Endothelial cell of umbilical vein (primary cell): ENCODE measurements around the gene CHURC1.

Source experiments
- CTCF ChIP-seq, 2 donors: IDR thresholded peaks; 1 replicate in 1 of 2; 2 replicates in 1 of 2; pipeline ENCODE4 v1.5.1; 2011; ENCODE audit warnings: low read length in 2 of 2, mild to moderate bottlenecking in 2 of 2, moderate library complexity in 2 of 2, control low read depth in 1 of 2, inconsistent platforms in 1 of 2, low read depth in 1 of 2; ENCODE audit not compliant: insufficient read depth in 1 of 2; ENCODE audit errors: extremely low read depth in 1 of 2
- EZH2 ChIP-seq: IDR thresholded peaks from 2 replicates; pipeline ENCODE4 v1.6.1; 2012; ENCODE audit warnings: borderline replicate concordance, low read depth, mild to moderate bottlenecking, moderate library complexity, low read length, inconsistent platforms; ENCODE audit not compliant: severe bottlenecking
- POLR2A ChIP-seq: IDR thresholded peaks from 2 replicates; pipeline ENCODE4 v1.6.1; 2012; ENCODE audit warnings: low read depth, mild to moderate bottlenecking, control low read depth, low read length

GRCh38 chr14:64875350-64875749 is 38.9 kb upstream of the CHURC1 start:
- TF ChIP-seq EZH2 (no peak), CTCF (IDR thresholded peaks at IDR 0.05; ENCODE audit: extremely low read depth in 1 of 2, insufficient read depth in 1 of 2, low read depth in 1 of 2, low read length in 2 of 2) (no peak), POLR2A (no peak)
